ENCODE data around the gene ZNF462.

ZNF462 gene

DNA sequence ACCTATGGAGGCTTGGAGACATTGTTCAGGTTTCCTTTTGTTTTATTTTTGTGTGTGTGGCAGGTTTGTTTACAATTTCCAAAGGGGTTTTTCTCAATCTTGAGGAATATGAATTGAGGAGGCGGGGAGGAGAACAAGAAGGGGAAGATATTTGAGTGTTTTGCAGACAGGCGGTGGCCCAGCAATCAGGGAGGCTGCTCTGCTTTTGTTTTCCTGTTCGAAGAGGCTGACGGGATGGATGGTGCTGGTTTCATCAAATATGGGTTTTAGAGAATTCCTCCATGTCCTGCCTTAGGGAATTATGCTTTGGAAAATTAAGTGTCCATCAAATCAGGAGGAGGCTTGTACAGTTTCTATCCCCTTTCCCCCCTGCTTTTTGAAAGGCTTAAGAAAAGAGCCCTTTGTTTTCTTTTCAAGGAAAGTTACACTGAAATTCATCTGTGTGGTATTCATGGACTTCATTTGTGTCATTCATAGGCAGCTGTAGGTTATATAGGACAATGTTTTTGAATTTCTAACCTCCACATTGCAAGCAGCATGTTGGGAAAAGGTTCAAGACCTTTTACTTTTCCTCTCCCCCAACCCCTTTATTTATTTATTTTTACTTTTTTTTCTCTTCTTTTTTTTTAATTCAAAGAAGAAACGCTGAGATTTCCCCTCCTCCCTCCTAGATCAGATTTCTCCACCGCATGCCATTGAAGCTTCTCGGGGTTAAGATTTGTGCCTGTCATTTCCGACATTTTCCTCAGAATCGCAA, 107.4 kb downstream of the ZNF462 start:
- TF ChIP-seq, protein P1, sequence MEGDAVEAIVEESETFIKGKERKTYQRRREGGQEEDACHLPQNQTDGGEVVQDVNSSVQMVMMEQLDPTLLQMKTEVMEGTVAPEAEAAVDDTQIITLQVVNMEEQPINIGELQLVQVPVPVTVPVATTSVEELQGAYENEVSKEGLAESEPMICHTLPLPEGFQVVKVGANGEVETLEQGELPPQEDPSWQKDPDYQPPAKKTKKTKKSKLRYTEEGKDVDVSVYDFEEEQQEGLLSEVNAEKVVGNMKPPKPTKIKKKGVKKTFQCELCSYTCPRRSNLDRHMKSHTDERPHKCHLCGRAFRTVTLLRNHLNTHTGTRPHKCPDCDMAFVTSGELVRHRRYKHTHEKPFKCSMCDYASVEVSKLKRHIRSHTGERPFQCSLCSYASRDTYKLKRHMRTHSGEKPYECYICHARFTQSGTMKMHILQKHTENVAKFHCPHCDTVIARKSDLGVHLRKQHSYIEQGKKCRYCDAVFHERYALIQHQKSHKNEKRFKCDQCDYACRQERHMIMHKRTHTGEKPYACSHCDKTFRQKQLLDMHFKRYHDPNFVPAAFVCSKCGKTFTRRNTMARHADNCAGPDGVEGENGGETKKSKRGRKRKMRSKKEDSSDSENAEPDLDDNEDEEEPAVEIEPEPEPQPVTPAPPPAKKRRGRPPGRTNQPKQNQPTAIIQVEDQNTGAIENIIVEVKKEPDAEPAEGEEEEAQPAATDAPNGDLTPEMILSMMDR (conservative IDR thresholded peaks at IDR 0.05; ENCODE audit: low read length) = no peak
- no peak overlapping the region for H3K4me3 ChIP-seq (ENCODE audit: low read length)
- no peak for DNase-seq (ENCODE audit: low read depth)

DNA sequence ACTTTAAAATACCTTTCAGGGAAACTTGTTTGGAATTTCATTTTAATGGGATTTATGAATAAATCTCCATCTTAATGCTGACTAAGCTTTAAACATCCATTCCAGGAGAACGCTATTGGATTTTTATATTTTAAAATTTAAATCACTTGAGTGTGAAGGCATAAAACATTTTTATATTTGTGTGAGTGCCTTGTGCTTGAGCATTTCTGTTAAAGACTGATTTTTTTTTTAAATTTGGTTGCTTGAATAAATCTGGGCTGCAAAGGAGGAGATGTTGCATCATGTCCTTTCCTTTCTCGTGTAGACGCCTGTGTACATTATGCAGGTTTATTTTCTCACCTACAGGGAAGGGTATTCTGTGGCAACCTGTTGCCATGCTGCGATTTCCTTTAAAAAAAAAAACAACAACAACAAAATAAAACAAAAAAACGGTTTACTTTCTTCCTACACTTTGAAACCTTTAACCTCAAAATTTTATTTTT, 108.1 kb downstream of the ZNF462 start:
- no peak overlapping the region for H3K4me3 ChIP-seq (ENCODE audit: low read length)
- TF ChIP-seq, protein P1 (conservative IDR thresholded peaks at IDR 0.05; ENCODE audit: low read length) = no peak
- DNase-seq (ENCODE audit: low read depth) = no peak

DNA sequence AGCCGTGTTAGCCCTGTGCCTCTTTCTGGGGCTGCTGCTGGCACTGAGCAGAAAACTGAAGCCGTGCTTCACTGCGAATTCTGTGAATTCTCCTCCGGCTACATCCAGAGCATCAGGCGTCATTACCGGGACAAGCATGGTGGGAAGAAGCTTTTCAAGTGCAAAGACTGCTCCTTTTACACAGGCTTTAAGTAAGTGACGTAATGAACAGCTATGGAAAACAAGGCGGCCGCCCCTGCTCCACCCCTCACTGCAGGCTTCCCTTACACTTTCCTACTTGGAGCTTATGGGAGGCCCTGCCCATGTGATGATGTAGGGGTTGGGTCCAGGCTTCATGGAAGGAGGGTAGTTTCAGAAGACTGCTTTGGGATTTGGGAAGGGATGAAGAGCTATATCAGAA, 109.1 kb downstream of the ZNF462 start:
- no peak overlapping the region for H3K4me3 ChIP-seq (ENCODE audit: low read length)
- no peak for DNase-seq (ENCODE audit: low read depth)
- TF ChIP-seq, protein P1 (conservative IDR thresholded peaks at IDR 0.05; ENCODE audit: low read length) = no peak

DNA sequence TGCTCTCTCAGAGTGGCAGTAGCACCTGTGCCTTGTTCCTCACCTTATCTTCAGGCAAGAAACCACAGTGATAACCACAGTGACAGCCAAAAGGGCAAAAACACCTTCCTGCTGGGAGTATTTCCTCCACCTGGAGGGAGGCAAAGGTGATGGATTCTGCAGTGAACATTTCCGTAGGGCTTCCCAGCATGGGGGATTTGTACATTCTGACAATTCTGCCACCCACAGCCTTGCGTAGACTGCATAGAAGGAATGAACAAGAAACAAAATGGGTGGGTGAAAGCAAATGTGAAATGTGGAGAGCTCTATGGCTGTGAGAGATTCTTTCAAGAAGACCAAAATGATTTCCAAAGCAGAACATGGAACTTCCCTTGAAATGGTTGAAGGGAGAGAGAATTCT, 111.4 kb downstream of the ZNF462 start:
- H3K4me3 ChIP-seq (ENCODE audit: low read length) = no peak overlapping the region
- DNase-seq (ENCODE audit: low read depth) = no peak
- TF ChIP-seq, protein P1 (conservative IDR thresholded peaks at IDR 0.05; ENCODE audit: low read length) = no peak

DNA sequence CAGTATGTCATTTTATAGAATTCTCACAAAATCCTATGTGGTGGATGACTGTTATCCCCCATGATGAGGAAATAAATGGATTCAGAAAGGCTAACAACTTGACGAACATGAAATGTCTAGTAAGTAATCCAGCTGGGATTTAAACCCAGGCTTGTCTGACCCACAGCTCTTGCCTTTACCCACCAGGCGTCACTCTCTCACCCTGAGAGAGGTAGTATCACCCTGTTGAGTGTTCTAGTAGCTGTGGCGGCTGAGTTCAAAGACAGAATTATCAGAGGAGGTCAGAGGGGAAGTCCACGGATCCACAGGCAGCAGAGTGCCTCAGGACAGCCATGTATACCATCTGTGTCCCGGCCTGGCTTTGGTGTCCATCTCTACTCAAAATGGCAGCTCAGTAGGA, 113.8 kb downstream of the ZNF462 start:
- TF ChIP-seq, protein P1 (conservative IDR thresholded peaks at IDR 0.05; ENCODE audit: low read length) = no peak
- no peak for DNase-seq (ENCODE audit: low read depth)
- no peak overlapping the region for H3K4me3 ChIP-seq (ENCODE audit: low read length)

DNA sequence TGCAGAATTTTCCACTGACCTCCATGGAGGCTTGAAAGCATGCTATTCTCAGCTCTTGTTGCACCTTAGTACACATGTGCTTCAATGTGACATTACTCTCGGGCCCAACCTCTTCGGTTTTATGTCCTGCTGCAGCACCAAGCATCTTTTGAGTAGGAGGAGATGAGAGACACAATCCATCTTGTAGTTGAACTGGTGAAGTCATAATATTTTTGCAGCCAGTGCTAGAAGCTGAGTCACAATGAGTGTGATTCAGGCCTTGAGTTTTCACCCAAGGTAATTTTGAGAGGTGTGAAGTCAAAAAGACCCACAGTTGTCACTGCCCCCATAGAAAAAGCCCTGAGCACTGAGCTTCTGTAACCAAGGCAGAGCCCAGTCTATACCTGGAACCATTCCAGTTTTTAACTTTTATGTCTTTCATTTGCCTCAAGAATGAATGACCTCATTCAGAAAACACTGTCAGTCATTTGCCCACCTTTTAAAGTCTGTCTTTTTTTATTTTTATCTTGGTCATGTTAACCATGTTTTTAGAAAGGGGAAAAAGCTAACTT, 117.7 kb downstream of the ZNF462 start:
- TF ChIP-seq, protein P1 (conservative IDR thresholded peaks at IDR 0.05; ENCODE audit: low read length) = no peak
- H3K4me3 ChIP-seq (ENCODE audit: low read length) = no peak overlapping the region
- DNase-seq (ENCODE audit: low read depth) = no peak

Measured in AG10803 (cell line).